Neural cell (in vitro differentiated cells): ENCODE data around the gene EML4. TPM values are rescaled to one million over a fixed set of nuclear protein-coding genes. Genes with fewer than 3 reads are reported as not detected.

Experiments used
- H2AFZ ChIP-seq: fragments of 200-600, 300-800 bp; sonication (generic), shearing (Covaris generic); 2 replicates; pipeline ENCODE4 v1.6.0; 2014; ENCODE audit warnings: low read depth, mild to moderate bottlenecking, antibody characterized with exemption, low read length, moderate library complexity
- H3F3A ChIP-seq: fragments of 200-600 bp; shearing (Covaris generic); 2 replicates; pipeline ENCODE4 v1.6.1; 2016; ENCODE audit warnings: mild to moderate bottlenecking, moderate library complexity, mixed read lengths, antibody characterized with exemption, low read length; ENCODE audit not compliant: insufficient read depth, poor library complexity, severe bottlenecking
- H3K27ac ChIP-seq: fragments of 200-600, 300-800 bp; sonication (generic), shearing (Covaris generic); 2 replicates; pipeline ENCODE4 v1.5.1; 2014; ENCODE audit warnings: mild to moderate bottlenecking, low read length, moderate library complexity
- H3K27me3 ChIP-seq: fragments of 300-800, 200-600 bp; sonication (generic), shearing (Covaris generic); 2 replicates; pipeline ENCODE4 v1.6.0; 2014; ENCODE audit warnings: mild to moderate bottlenecking, low read depth, low read length, moderate library complexity; ENCODE audit not compliant: insufficient read depth
- H3K36me3 ChIP-seq: fragments of 300-800, 200-600 bp; sonication (generic), shearing (Covaris generic); 2 replicates; pipeline ENCODE4 v1.5.1; 2014; ENCODE audit warnings: mild to moderate bottlenecking, antibody characterized with exemption, low read length, moderate library complexity; ENCODE audit not compliant: insufficient read depth
- H3K4me2 ChIP-seq: fragments of 300-800, 200-600 bp; sonication (generic), shearing (Covaris generic); 2 replicates; pipeline ENCODE4 v1.6.0; 2014; ENCODE audit warnings: mild to moderate bottlenecking, low read length
- H3K4me3 ChIP-seq: fragments of 300-800, 200-600 bp; sonication (generic), shearing (Covaris generic); 2 replicates; pipeline ENCODE4 v1.5.1; 2014; ENCODE audit warnings: mild to moderate bottlenecking, low read length, moderate library complexity
- H3K79me2 ChIP-seq: fragments of 200-600 bp; shearing (Covaris generic); replicated peaks from 2 replicates; pipeline ENCODE4 v1.6.0; 2014; ENCODE audit warnings: mild to moderate bottlenecking, low read length, moderate library complexity; ENCODE audit not compliant: insufficient read depth
- H3K9ac ChIP-seq: fragments of 300-800, 200-600 bp; sonication (generic), shearing (Covaris generic); 2 replicates; pipeline ENCODE4 v1.6.1; 2016; ENCODE audit warnings: mild to moderate bottlenecking, low read length, mixed read lengths
- H3K9me2 ChIP-seq: fragments of 200-600 bp; shearing (Covaris generic); 2 replicates; pipeline ENCODE4 v1.6.1; 2016; ENCODE audit warnings: mild to moderate bottlenecking, low read length, mixed read lengths; ENCODE audit not compliant: insufficient read depth
- H3K9me3 ChIP-seq: fragments of 200-600, 300-800 bp; sonication (generic), shearing (Covaris generic); 2 replicates; pipeline ENCODE4 v1.6.1; 2016; ENCODE audit warnings: mild to moderate bottlenecking, mixed run types, low read length, moderate library complexity, mixed read lengths
- H4K20me1 ChIP-seq: fragments of 200-600 bp; shearing (Covaris generic); 2 replicates; pipeline ENCODE4 v1.6.1; 2016; ENCODE audit warnings: mild to moderate bottlenecking, mixed run types; ENCODE audit not compliant: insufficient read depth
- CTCF ChIP-seq: fragments of 450-650 bp; IDR thresholded peaks from 2 replicates; pipeline ENCODE4 v1.5.1; 2014; ENCODE audit warnings: antibody characterized with exemption, mild to moderate bottlenecking, moderate library complexity; ENCODE audit not compliant: poor library complexity, severe bottlenecking
- EP300 ChIP-seq: fragments of 450-650 bp; conservative IDR thresholded peaks from 2 replicates; pipeline ENCODE4 v1.6.1; 2014; ENCODE audit warnings: antibody characterized with exemption, mild to moderate bottlenecking, moderate library complexity; ENCODE audit not compliant: poor library complexity, severe bottlenecking
- EZH2 ChIP-seq: fragments of 200-600, 300-800 bp; shearing (Covaris generic), sonication (generic); IDR thresholded peaks from 2 replicates; pipeline ENCODE4 v1.6.1; 2014; ENCODE audit warnings: antibody characterized with exemption, low read length, borderline replicate concordance, mild to moderate bottlenecking; ENCODE audit not compliant: insufficient read depth, poor library complexity, severe bottlenecking
- MXI1 ChIP-seq: fragments of 450-650 bp; conservative IDR thresholded peaks from 2 replicates; pipeline ENCODE4 v1.6.1; 2014; ENCODE audit warnings: antibody characterized with exemption, mild to moderate bottlenecking; ENCODE audit not compliant: poor library complexity, severe bottlenecking
- POLR2AphosphoS5 ChIP-seq: IDR thresholded peaks from 2 replicates; pipeline ENCODE4 v1.6.1; 2012
- RAD21 ChIP-seq: fragments of 450-650 bp; conservative IDR thresholded peaks from 2 replicates; pipeline ENCODE4 v1.6.1; 2014; ENCODE audit warnings: antibody characterized with exemption, mild to moderate bottlenecking, moderate library complexity
- REST ChIP-seq: IDR thresholded peaks from 2 replicates; pipeline ENCODE4 v1.6.1; 2012; ENCODE audit warnings: borderline replicate concordance
- SMC3 ChIP-seq: fragments of 450-650 bp; conservative IDR thresholded peaks from 2 replicates; pipeline ENCODE4 v1.6.1; 2014; ENCODE audit warnings: antibody characterized with exemption, mild to moderate bottlenecking, moderate library complexity; ENCODE audit not compliant: poor library complexity
- TAF1 ChIP-seq: IDR thresholded peaks from 2 replicates; pipeline ENCODE4 v1.6.1; 2012; ENCODE audit warnings: low read depth
- polyA plus RNA-seq: library from polyadenylated mRNA; depleted of rRNA; stranded (reverse); fragments of >200 nt; gene quantifications from 2 replicates; pipeline ENCODE4 v1.2.3, GENCODE V29; 2014

The EML4 gene
- polyA plus RNA-seq, 1 donor from 2014 or later, result 33.9 TPM

- no peak overlapping the region for H3K9ac ChIP-seq
- H3K9me3 ChIP-seq, result no peaks in the 10 kb centered on the region
- H3K27ac ChIP-seq, result no peak overlapping the region
- no peaks in the 10 kb centered on the region for H3K9me2 ChIP-seq
- no peak overlapping the region for H3K4me3 ChIP-seq
- H3K4me2 ChIP-seq, result no peak overlapping the region
- no peaks in the 10 kb centered on the region for H3F3A ChIP-seq
- no peaks in the 10 kb centered on the region for H3K27me3 ChIP-seq
- no peaks in the 10 kb centered on the region for H4K20me1 ChIP-seq
- no peak overlapping the region for H2AFZ ChIP-seq
- peaks cover 3% of the 10 kb centered on the region for H3K79me2 ChIP-seq
- TF ChIP-seq REST (no peak), SMC3 (no peak), MXI1 (no peak), EZH2 (no peak), POLR2AphosphoS5 (no peak), CTCF (no peak), TAF1 (no peak), EP300 (no peak), RAD21 (no peak)
- H3K36me3 ChIP-seq, result no peaks in the 10 kb centered on the region
These were observed 47.5 kb downstream of the EML4 start for GRCh38 chr2:42216694-42217093.

- H3K9me3 ChIP-seq, result no peaks in the 10 kb centered on the region
- no peaks in the 10 kb centered on the region for H3F3A ChIP-seq
- H2AFZ ChIP-seq, result no peak overlapping the region
- no peaks in the 10 kb centered on the region for H3K36me3 ChIP-seq
- H3K9me2 ChIP-seq, result no peaks in the 10 kb centered on the region
- no peak overlapping the region for H3K9ac ChIP-seq
- H4K20me1 ChIP-seq, result no peaks in the 10 kb centered on the region
- peaks cover 3% of the 10 kb centered on the region for H3K79me2 ChIP-seq
- H3K4me3 ChIP-seq, result no peak overlapping the region
- no peak overlapping the region for H3K4me2 ChIP-seq
- no peak overlapping the region for H3K27ac ChIP-seq
- H3K27me3 ChIP-seq, result no peaks in the 10 kb centered on the region
- TF ChIP-seq MXI1 (no peak), REST (no peak)
These were observed 48.2 kb downstream of the EML4 start for GRCh38 chr2:42217307-42217706.
